ENCODE results near the gene STARD10.
"Not testable (repeated sequence)": the region's sequence is repeated elsewhere in the genome, so short reads cannot be mapped to it uniquely, and the experiment has no call there.

STARD10 gene

GRCh38 chr11:72829884-72830533 lies 36.2 kb upstream of the STARD10 start:
- no peak for TF ChIP-seq CTCF (IDR thresholded peaks at IDR 0.05; ENCODE audit: borderline replicate concordance, insufficient read depth, low read depth, low read length)
- H3K4me3 ChIP-seq (ENCODE audit: low read depth, low read length) = no peak overlapping the region

GRCh38 chr11:72829178-72829577 lies 35.3 kb upstream of the STARD10 start:
- TF ChIP-seq CTCF (IDR thresholded peaks at IDR 0.05; ENCODE audit: borderline replicate concordance, insufficient read depth, low read depth, low read length) = no peak
- no peak overlapping the region for H3K4me3 ChIP-seq (ENCODE audit: low read depth, low read length)

- H3K4me3 ChIP-seq (ENCODE audit: low read depth, low read length) = no peak overlapping the region
- no peak for TF ChIP-seq CTCF (IDR thresholded peaks at IDR 0.05; ENCODE audit: borderline replicate concordance, insufficient read depth, low read depth, low read length)
These were observed 34.9 kb upstream of the STARD10 start for GRCh38 chr11:72828692-72829101.

GRCh38 chr11:72828081-72828567 lies 34.3 kb upstream of the STARD10 start:
- TF ChIP-seq CTCF (IDR thresholded peaks at IDR 0.05; ENCODE audit: borderline replicate concordance, insufficient read depth, low read depth, low read length) = no peak
- no peak overlapping the region for H3K4me3 ChIP-seq (ENCODE audit: low read depth, low read length)

GRCh38 chr11:72827656-72828055 lies 33.8 kb upstream of the STARD10 start:
- H3K4me3 ChIP-seq (ENCODE audit: low read depth, low read length) = not testable (repeated sequence)

GRCh38 chr11:72826942-72827480 lies 33.2 kb upstream of the STARD10 start:
- TF ChIP-seq CTCF (IDR thresholded peaks at IDR 0.05; ENCODE audit: borderline replicate concordance, insufficient read depth, low read depth, low read length) = no peak
- no peak overlapping the region for H3K4me3 ChIP-seq (ENCODE audit: low read depth, low read length)

- no peak overlapping the region for H3K4me3 ChIP-seq (ENCODE audit: low read depth, low read length)
- no peak for TF ChIP-seq CTCF (IDR thresholded peaks at IDR 0.05; ENCODE audit: borderline replicate concordance, insufficient read depth, low read depth, low read length)
These were observed 32.5 kb upstream of the STARD10 start for GRCh38 chr11:72826191-72826941.

All from GM12875 (cell line).